ENCODE results near the gene CRCP. TPM values are rescaled to one million over a fixed set of nuclear protein-coding genes. Genes with fewer than 3 reads are reported as not detected.

Gene CRCP
- polyA plus RNA-seq, 3 donors, result 24.5 to 28.9 (median 25.2) TPM

DNA sequence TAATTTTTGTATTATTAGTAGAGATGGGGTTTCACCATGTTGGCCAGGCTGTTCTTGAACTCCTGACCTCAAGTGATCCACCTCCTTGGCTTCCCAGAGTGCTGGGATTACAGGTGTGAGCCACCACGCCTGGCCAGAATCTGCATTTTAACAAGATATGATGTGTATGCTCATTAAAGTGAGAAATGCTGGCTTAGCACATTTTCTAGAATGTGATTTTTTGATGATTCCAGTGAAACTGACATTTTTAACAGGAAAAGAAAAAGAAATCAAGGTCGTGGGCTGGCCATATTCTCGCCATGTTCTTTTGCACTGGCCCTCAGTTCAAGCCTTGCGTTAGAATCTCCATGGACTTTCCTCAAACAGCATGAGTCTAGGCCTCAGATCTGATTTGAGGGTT is 72.3 kb downstream of the CRCP start:
- DNase-seq (ENCODE audit: low read depth in 3 of 3, low spot score in 2 of 3), result no peak

DNA sequence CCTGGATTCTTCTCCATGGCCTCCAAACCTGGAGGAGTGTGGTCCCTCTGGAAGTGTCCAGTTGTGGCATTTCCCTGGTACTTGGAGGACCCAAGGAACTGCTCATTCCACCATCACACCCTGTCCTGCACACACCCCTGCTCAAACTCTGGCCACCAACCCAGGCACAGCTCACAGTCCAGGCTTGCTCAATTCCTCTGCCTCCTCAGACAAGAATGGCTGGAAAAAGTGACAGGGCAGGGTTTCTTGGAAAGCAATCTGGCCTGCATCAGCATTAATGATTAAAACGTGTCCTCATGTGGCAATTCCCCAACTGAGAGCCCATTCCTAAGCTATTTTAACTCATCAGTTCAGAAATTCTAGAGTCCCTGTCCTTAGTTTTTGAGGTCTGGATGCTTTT is 73.3 kb downstream of the CRCP start:
- DNase-seq (ENCODE audit: low read depth in 3 of 3, low spot score in 2 of 3), result no peak

DNA sequence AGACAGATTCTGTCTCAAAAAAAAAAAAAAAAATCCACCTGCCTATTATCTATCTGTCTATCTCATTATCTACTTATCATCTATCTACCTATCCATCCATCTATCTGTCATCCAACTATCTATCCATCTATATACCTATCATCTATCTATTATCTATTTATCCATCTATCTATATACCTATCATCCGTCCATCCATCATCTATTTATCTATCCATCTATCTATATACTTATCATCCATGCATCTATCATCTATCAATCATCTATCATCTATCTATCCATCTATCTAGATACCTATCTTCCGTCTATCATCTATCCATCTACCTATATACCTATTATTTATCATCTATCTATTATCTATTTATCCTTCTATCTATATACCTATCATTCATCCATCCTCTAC is 74.0 kb downstream of the CRCP start:
- no peak for DNase-seq (ENCODE audit: low read depth in 3 of 3, low spot score in 2 of 3)

DNA sequence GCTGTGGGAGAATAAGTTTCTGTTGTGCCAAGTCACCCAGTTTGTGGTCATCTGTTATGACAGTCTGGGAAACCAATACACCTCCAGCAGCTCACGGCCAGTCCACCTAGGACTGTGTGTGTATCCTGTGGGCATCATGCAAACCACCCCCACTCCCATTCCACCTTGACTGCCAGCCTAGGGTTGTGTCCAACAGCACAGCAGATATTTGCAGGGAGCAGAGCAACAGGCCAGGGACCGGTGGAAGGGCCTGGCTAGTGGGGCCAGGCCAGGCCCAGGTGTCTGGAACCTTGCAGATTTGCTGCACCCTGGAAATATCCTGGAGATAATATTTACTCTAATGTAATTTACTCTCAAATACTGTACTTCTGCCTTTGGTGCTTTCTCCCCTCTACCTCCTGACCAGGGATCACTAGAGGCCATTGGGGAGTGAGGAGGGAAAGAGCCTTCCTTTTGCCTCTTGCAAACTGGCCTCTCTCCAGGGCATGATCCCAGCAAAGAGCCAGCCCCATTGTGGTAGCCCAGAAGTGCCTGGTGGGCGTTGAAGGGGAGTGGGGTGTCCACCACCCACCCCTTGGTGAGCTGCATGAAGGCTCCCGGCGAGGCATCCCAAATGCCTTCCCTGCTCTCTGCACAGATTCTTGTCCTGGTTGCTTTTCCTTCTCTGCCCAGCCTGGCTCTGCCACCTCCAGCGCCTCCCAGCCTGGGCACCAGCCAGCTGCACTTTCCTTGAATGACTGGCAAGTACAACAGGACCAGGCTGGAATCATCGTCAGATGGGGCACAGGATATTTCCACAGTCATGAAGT is 75.3 kb downstream of the CRCP start:
- DNase-seq (ENCODE audit: low read depth in 3 of 3, low spot score in 2 of 3), result no peak

DNA sequence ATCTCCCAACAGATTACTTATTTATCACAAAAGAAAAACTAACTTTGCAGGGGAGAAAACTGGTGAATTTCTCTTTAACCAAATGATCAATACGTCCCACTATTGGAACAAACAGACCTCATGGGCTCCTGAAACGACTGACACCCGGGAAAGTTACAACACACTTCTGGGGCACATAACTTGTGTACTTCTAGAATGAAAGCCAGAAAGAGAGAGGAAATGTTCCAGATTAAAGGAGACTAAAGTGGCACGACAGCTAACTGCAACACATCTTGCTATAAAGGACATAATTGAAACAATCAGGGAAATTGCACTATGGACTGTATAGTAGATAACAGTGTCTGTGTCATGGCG is 75.8 kb downstream of the CRCP start:
- DNase-seq (ENCODE audit: low read depth in 3 of 3, low spot score in 2 of 3), result no peak

DNA sequence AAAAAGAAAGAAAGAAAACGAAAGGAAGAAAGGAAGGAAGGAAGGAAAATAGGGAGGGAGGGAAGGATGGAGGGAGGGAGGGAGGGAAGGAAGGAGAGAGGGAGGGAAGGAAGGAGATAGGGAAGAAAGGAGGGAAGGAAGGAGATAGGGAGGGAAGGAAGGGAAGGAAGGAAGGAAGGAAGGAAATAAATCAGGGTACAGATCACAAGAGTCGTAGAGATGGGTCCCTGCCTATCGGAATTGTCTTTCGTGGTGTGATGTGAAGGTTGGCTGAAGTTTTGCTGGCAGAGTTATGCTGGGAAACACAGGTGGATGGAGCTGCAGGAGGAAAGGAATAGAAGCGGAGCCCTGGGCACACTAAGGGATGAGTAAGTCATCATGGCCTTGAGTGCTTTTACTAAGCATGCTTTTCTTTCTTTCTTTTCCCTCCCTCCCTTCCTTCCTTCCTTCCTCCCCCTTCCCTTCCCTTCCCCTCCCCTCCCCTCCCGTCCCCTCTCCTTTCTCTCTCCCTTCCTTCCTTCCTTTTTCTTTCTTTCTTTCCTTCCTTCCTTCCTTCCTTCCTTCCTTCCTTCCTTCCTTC is 78.6 kb downstream of the CRCP start:
- DNase-seq (ENCODE audit: low read depth in 3 of 3, low spot score in 2 of 3), result no peak

DNA sequence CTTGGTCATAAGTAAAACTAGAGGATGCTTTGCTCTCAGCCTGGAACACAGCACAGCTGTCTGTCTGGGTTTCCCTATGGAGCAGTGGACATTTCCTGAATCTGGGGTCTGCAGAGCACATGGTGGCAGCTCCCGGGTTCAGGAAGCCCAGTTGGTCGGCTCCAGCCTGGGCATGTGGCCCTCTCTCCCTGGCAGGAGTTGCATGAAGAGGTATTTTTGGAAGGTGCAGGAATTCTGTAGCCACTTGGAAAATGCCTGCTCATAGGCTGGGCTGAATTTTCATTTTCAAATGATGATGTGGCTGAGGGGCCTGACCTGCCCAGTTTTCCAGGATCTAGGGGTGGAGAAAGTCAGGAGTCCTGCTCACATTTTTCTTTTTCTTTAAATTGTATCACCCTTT is 83.8 kb downstream of the CRCP start:
- DNase-seq (ENCODE audit: low read depth in 3 of 3, low spot score in 2 of 3), result no peak

DNA sequence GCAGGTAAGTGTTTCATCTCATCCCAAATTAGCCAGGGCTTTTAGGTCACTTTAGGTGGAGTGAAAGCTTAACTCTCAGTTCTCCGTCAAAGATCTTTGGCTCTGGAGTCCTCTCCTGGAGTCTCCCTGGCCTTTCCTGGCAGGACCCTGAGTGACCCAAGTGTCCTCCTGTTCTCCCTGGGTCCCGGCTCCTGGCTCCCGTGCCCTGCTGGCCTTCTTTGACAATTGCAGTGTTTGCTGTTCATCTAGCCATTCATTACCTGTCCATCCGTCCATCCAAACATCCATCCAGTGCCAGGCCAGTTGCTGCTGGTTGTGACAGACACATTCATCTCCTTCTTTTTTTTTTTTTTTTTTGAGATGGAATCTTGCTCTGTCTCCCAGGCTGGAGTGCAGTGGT is 84.3 kb downstream of the CRCP start:
- DNase-seq (ENCODE audit: low read depth in 3 of 3, low spot score in 2 of 3), result no peak

DNA sequence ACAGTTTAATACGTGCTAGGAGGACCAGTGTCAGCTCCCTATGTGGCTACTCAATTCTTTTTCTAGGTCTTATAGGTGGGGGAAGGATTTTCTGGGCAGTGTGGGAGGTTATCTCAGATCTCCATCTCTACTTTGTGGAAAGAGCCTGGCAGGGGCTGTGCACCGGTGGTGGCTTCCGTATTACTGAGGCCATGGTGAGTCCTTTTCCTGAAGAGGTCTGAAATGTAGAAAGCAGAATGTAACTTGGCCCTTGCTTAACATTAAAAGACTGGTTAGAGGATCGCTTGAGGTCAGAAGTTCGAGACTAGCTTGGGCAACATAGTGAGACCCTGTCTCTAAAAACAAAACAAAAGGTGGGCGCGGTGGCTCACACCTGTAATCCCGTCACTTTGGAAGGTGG is 87.8 kb downstream of the CRCP start:
- DNase-seq (ENCODE audit: low read depth in 3 of 3, low spot score in 2 of 3), result no peak

Other genes with a start within 250 kb of the CRCP start
- gene VKORC1L1, start 241.8 kb upstream of the CRCP start, polyA plus RNA-seq (ENCODE audit: insufficient read length in 3 of 3), result 10 to 100 TPM; 28.4 to 30.0 (median 29.0) TPM
- gene GUSB, start 132.6 kb upstream of the CRCP start, polyA plus RNA-seq (ENCODE audit: insufficient read length in 3 of 3), result 10 to 100 TPM; 74.9 to 79.3 (median 77.3) TPM
- 10 to 100 TPM; 24.5 to 28.9 (median 24.7) TPM for gene ASL, start 39.0 kb upstream of the CRCP start, polyA plus RNA-seq (ENCODE audit: insufficient read length in 3 of 3)
- gene TPST1, start 90.5 kb downstream of the CRCP start, polyA plus RNA-seq (ENCODE audit: insufficient read length in 3 of 3), result 10 to 100 TPM; 44.0 to 51.3 (median 50.4) TPM